Left cardiac atrium (tissue), 4 donors: ENCODE data around the gene ACTRT2. TPM values are rescaled to one million over a fixed set of nuclear protein-coding genes. Genes with fewer than 3 reads are reported as not detected.

Experiments used
- ATAC-seq, 2 donors: fragments of 200-7000 bp; cut with Tn5 transposase; one replicate each; pipeline ENCODE4 v1.9.1; 2020; ENCODE audit warnings: mild to moderate bottlenecking in 2 of 2, moderate library complexity in 2 of 2
- DNase-seq: peaks from one replicate; pipeline ENCODE4 v3.0.0-alpha.2; 2020
- intact Hi-C, 2 donors: fragments of 100-400 bp; cut with DNase I; formaldehyde crosslinking; loops; one replicate each; pipeline versions ENCODE4 v1.14.1 to v1.15.1; 2022 to 2023
- total RNA-seq, 2 donors: library from RNA; stranded (reverse); fragmentation: NEBNext Ultra II Directional; extraction: Animal tissue kit (Norgen Biotek cat#: 25700); gene quantifications; one replicate each; pipeline ENCODE4 v1.2.1, GENCODE V29; 2021
- donor health status: DM: no; HTN: yes; CAD: no.
- donor health status: DM: no; HTN: yes; CAD: no; lungs with severe emphysema.
- donor health status: DM: yes; HTN: yes; CAD: no.
- donor health status: Dilated cardiomyopathy.

ACTRT2 gene
- total RNA-seq, 2 donors from 2014 or later, result not detected

DNA sequence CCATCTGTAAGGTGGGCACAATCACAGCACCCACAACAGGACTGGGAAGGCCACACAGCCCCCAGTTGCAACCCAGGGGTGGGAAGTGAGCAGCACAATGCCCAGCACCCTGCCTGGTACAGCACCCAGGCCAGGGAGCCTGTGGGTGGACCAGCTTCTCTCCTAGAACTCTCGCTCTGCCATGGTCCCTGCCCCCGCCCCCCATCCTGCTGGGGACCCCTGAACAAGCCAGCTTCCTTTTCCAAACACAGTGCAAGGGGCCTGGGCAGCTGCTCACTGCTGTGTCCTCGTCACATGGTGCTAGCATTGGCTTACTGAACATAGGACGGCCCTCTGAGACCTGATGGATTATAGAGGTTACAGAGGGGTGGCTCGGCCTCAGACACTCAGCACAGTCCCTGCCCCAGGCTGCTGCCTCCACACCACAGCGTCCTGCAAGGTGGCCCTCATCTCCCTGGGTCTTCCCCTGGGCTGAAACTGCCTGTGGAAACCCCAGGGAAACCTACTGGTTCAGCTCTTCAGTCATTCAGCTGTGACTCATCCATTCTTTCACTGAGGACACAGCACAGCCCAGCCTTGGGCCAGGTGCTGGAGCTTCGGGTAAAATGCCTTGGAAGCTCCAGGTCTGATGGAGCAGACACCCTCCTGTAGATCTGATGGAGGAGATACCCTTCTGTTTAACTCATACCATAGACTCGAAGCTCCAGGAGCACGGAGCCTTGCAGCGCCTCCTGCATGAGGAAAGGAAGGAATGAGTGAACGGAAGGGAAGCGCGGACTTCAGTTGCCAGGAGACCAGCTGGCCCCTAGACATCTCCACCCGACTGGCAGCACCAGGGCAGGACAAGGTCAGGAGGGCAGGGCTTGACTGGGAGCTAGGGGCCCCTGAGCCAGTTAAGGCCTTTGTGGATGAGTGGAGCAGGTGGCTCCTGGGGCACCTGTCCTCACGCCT, 39.6 kb downstream of the ACTRT2 start:
- ATAC-seq (no peak), DNase-seq (peak; percentile 10)
- intact Hi-C loops, result loop anchor here in 1 of 2 donors (10.0 kb wide), 1 partner anchor 344 kb away; no protein-coding TSS in a partner anchor

DNA sequence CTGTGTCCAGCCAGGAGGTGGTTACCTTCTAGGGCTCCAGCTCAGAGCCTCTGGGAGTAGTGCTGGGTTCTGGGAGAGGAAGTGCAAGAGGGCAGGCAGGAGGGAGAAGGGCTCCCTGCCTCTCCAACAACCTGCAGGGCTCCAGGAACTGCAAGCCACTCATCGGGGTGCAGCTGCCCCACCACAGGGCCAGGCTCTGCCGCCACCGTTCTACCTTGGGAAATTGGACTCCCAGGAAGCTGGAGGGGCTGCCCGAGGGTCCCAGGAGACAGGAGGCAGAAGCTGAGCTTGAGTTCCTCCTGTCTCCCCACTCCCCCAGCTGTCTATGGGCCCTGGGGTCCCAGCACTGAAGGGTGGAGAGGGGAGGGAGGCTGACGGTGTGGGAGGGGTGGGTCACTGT, 40.3 kb downstream of the ACTRT2 start:
- DNase-seq (no peak), ATAC-seq (no peak)
- intact Hi-C loops, result loop anchor here in 1 of 2 donors (10.0 kb wide), 1 partner anchor 343 kb away; no protein-coding TSS in a partner anchor

DNA sequence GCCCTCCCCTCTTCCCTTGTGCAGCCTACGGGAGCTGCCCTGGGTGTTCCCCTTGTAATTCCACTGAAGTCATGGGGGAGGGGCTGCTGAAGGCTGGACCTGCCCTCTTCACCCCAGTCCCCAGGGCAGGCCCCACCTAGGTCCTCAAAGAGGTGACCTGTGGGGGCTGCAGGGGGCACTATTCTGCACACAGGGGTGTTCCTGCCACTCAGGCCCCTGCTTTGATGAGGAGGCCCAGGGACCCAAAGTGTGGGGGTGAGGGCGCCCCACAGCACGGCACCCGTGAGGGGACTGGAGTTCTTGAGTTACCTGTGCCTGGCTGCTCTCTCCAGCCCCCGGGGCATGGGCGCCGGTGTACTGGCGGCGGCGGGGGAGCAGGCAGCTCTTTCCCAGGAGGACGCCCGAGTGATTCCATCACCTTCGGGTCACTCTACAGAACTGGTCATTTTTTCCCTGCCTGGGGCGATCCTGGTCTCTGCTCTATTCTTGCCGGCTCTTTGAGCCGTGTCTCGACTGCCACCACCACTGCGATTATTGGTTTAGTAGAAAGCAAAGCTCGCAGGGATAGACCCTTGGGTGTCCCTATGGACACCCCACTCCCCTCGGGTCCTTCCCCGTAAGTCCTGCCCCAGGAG, 40.8 kb downstream of the ACTRT2 start:
- intact Hi-C loops, result loop anchor here in 1 of 2 donors (10.0 kb wide), 1 partner anchor 343 kb away; no protein-coding TSS in a partner anchor
- DNase-seq (peak; percentile 13), ATAC-seq (no peak)

DNA sequence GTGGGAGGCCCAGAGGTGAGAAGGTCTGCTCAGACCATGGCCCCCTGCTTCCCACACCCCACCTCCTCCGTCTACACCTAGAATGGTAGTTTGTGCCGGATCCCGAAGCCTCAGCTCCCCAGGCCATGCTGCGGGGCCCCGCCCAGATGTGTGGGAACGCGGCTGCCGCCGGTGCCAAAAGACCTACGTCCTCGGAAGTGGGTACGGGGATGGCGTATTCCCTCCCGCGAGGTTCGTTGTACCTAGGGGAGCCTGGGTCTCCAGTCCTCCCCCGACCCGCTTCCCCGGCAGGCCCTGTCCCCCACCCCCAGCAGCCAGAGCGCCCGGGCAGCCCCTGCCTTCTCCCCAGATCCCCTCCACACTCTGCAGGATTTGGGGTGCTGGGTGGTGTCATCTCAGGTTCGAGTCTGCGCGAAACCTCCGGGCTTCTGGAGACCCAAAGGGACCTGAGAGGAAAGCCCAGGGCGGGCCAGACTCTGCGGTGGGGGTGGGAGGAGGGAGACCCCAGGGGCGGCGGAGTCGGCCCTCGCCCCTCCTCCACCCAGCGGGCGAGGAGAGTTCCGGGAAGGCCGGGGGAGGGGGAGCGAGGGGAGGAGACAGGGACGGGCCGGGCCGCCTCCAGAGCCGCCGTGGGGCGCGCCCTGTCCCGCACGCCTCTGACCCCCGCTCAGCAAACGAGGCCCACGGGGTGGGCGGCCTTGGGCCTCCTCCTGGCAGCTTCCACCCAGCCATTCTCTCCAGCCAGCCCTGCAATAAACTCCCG, 41.5 kb downstream of the ACTRT2 start:
- DNase-seq, result peak; percentile 30
- intact Hi-C loops, result loop anchor here in 1 of 2 donors (10.0 kb wide), 1 partner anchor 342 kb away; no protein-coding TSS in a partner anchor
- no peak for ATAC-seq

DNA sequence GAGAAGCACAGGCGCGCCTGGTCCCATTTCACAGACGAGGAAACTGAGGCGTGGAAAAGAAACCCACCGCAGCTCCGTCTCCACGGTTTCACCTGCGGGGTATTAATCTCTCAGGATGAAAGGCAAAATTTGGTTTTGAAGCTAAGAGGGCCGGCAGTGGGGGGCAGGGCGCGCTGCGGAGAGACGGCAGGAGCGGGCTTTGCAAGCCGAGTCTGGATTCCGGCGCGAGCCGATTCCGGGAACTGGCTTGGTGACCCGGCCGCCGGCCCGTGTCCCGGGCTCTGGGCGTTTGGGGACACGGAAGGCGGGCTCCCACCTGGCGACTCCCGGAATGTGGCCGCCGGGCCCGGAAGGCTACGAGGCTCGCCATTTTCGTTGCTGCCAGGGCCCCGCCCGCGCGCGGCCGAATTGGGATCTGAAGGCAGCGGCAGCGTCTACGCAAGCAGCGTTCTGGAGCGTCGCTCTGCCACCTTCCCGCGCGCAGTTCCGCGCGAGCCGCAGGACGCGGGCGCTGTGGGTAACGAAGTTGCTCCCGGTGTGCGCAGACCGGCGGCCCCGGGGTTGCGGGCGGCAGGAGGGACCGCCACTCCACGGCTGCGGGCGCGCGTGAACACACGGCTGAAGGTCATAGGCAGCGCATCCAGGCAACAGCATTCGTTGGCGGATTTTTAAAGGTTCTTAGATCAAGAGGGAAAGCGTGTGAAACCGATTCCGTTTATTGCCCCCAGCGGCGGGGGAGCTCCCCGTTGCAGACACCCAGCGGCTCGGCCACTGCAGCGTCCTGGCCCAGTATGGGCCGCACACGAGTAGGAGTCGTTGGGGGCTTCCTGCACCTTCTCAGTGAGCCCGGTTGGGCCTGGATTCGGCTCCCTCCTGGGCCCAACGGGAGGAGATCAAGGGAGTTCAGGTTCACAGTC, 42.4 kb downstream of the ACTRT2 start:
- DNase-seq (peak; percentile 33), ATAC-seq (peak in 1 of 2 donors; percentile 4)
- intact Hi-C loops, result loop anchor here in 1 of 2 donors (10.0 kb wide), 1 partner anchor 341 kb away; no protein-coding TSS in a partner anchor

DNA sequence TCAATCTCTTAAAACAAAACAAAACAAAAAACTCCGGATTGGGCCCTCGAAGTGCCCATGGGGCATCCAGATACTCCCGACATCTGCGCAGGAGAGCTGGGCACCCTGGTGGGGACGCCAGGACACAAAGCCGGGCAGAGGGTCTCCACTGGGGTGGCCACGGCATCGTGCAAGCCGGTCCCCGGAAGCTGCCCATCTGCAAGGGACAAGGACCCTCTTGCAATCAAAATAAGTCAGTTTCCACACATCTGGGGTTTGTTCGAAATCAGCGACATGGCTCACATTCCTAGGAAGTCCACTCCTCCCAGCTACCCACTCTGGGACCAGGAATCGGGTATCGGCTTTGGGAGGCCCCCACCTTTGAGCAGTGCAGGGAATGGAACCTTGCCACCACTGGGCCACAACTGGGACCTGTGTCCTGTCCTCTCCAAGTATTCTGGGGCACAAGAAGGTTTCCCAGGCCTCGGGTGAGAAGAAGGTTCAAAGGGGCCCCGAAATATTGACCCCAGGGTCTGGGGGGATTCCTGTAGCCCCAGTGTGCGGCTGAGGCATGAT, 43.1 kb downstream of the ACTRT2 start:
- no peak for ATAC-seq
- intact Hi-C loops, result loop anchor here in 1 of 2 donors (10.0 kb wide), 1 partner anchor 340 kb away; no protein-coding TSS in a partner anchor
- DNase-seq, result peak; percentile 10

DNA sequence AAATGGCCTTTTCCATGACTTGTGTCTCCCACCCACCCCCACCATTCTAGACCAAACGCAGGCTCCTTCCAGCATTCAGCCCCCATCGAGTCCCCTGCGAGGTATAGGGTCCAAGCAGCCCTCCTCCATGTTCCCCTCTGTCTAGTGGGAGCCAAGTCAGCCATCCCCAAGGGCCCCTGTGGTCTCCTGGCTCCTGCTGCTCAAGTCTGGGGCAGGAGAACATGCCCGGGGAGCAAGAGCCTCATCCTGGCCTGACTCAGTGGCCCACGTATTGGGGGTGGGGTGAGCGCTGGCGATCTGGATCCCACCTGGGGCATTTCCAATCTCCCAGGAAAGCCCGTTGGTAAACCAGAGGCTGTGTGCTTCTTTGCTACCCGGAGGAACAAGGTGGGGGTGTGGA, 43.6 kb downstream of the ACTRT2 start:
- no peak for ATAC-seq
- intact Hi-C loops, result loop anchor here in 1 of 2 donors (10.0 kb wide), 1 partner anchor 340 kb away; no protein-coding TSS in a partner anchor
- DNase-seq, result peak; percentile 5

DNA sequence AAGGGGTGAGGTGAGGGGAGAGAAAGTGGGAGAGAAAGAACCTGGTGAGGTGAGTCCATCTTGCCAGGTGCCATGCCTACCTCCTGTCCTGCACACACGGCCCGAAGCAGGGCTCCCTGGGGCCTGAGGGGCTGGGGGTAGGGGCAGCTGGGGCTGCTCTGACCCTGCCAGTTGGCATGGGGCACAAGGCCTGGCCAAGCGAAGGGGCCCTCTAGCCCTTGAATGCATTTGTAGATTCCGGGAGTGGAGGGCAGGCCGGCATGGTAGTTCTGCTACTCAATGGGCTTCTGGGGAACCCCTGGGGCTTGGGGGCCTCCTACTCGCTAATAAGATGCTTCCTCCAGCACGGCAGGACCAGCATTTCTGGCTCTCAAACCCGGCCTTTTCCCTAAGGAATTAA, 44.1 kb downstream of the ACTRT2 start:
- peak; percentile 3 for DNase-seq
- ATAC-seq, result no peak
- intact Hi-C loops, result loop anchor here in 1 of 2 donors (10.0 kb wide), 1 partner anchor 339 kb away; no protein-coding TSS in a partner anchor

DNA sequence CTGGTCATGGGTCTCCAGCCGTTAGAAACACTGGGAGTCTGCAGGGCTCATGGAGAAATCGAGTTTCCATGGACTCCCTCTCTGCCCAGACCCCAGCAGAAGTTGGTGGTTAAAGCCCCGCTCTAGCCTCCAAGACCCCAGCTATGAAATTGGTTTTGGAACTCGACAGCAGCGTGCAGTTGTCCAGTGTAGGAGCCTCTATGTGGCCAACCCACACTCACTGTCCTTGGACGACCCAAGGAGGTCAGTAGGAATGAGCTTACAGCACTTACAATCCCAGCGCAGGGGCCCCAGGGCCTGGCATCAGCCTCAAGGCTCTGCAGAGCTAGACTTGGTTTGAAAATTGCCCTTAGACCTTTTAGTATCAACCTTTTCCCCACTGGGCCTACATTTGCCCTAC, 44.5 kb downstream of the ACTRT2 start:
- DNase-seq, result peak; percentile 1
- intact Hi-C loops, result loop anchor here in 1 of 2 donors (10.0 kb wide), 1 partner anchor 339 kb away; no protein-coding TSS in a partner anchor
- no peak for ATAC-seq

DNA sequence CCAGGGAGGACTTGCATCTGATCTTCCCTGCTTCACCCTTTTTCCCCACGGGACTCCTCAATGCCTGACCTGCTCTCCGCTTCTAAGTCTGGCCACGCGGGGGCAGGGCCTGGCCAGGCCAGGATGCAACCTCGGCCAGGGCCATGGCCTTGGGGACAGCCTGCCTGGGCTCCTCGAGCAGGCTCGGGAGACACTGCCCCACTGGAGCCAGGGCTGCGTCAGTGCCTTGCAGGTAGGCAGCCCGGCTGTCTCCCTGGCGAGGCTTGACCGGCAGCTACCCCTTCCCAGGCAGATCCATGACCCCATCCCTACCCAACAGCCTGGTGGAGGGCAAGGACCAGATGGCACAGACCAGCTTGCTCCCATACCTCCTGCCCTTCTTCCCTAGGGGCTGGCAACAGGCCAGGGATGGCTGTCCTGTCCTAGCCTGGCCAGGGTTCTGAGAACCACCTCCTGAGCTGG, 45.0 kb downstream of the ACTRT2 start:
- ATAC-seq (peak; percentile 23 to 31), DNase-seq (peak; percentile 35)
- intact Hi-C loops, result loop anchor here in 1 of 2 donors (10.0 kb wide), 1 partner anchor 339 kb away; no protein-coding TSS in a partner anchor

DNA sequence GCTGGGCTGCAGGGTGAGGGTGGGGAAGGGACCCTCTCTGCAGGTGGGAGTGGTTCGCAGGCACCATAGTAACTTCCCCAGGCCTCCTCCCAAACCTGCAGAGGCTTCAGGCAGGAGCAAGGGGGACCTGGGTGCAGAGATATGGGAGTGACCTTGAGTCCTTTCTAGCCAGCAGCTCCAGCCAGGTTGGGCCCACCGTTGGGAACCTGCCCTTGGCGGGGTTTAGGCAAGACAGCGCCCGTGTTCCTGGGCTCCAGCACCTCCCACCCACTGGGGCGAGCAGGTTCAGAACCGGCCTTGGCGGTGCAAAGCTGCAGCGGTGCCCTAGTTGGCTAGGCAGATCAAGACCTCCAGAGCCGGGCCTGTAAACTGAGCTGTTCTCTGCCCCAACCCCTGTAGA, 45.6 kb downstream of the ACTRT2 start:
- DNase-seq (peak; percentile 13), ATAC-seq (no peak)
- intact Hi-C loops, result loop anchor here in 1 of 2 donors (10.0 kb wide), 1 partner anchor 338 kb away; no protein-coding TSS in a partner anchor

DNA sequence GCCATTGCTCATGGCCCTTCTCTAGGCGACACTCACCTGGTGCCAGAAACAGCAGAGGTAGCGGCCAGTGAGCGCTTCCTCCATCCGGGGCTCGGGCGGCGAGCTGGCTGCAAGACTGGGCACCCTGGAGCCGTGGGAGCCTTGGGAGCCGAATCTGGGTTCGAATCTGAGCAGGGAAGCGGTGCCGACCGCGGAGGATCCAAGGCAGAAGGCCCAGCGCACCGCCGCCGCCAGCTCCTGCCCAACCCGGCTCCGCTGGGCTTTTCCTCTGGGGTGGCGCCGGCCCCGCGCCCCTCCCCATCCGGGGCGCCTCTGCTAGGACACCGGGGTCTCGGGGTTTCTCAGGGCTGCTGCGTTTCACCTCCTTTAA, 46.0 kb downstream of the ACTRT2 start:
- intact Hi-C loops, result loop anchor here in 1 of 2 donors (10.0 kb wide), 1 partner anchor 338 kb away; no protein-coding TSS in a partner anchor
- DNase-seq, result peak; percentile 15

DNA sequence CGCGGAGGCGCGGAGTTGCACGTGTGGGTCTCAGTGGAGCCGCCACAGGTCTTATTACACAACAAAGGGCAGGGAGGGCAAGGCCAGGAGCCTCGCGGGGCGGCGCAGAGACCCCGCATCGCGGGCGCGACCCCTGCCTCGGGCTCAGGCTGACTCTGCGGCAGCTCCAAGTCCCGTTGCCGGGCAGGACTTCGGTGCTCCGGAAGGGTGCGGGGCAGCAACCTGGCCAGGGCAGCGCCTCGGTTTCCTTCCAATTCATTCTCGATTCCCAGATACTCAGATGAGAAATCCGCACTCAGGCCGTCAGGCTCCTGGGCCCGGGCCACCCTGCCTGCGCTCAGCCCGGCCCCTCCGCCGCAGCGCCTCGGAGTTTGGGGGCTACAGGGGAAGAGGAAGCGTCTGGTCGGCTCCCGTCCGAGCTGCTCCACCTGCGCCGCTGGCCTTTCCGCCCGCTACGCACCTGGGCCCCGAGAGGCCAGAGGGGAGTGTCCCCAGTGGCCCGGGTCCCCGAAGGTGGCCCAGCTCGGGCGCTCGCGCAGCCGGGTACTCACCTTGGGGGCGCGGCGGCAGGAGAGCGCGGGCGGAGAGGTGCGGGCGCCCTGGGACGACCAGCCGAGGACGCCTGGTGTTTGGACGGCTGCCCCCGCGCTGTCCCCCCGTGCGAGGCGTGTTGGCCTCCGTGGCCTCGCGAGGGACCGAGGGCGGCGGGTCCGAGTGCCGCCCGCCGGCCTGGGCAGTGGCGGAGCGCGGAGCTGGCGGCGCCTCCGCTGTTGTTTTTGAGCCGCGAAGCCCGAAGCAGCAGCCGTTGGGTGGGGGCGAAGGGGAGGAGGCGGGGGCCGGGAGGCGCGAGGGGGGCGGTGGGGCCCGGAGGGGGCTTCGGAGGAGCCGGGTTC, 46.6 kb downstream of the ACTRT2 start:
- intact Hi-C loops, result loop anchor here in 1 of 2 donors (10.0 kb wide), 1 partner anchor 337 kb away; no protein-coding TSS in a partner anchor
- no peak for ATAC-seq
- DNase-seq, result peak; percentile 15

More for the DNA sequence above, 46.0 kb downstream of the ACTRT2 start:
- no peak for ATAC-seq

DNA sequence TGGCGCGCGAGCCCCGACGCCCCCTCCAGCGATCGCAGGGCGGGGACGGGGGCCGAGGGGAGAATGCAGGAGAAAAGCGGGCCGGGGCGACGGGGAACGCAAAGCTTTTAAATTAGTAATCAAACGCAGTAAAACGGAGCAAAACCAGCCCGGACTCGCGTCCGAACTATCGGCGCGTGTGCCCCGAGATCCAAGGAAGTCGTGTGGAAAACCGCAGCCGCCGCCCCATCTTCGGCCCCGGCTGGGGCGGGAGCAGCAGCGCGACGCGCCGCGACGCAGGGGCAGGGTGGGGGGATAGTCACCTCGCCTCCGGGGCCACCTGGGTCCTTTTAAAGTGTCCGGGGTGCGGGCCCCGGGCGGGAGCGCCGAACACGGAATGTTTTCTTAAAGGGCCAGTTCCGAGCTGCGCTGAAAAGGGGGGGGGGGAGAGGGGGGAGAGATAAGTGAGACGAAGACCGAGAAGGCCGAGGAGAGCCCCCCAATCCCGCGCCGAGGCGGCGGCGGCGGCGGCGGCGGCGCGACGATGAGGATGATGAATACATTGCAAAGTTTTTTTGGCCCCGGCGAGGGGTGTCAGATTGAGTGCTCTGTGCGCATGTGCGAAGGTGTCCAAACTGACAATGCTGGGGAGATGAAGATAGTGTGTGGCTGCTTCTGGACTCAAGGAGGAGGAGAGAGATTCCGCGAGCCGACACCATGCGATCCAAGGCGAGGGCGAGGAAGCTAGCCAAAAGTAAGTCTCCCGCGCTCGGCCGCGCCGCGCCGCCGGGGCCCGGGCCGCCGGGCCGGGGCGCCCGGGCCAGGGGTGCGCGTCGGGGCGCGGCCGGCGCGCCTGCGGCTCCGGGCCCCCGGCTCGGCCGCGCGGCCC, 47.5 kb downstream of the ACTRT2 start, which contains the start of gene PRDM16:
PRDM16 (plus strand) TSS at position 640 of the 868 bp plus-strand sequence; CDS start at position 697, 57 bp downstream.
- DNase-seq (peak; percentile 34), ATAC-seq (no peak)
- intact Hi-C loops, result loop anchor here in 1 of 2 donors (10.0 kb wide), 1 partner anchor 336 kb away; no protein-coding TSS in a partner anchor
